ENCODE data around the gene VMO1.

VMO1 gene

GRCh38 chr17:4788159-4788806 is 2.1 kb upstream of the VMO1 start:
- in situ Hi-C loops (cut with HindIII; ENCODE audit: low pct_ligation_motif_present, low sequenced_read_pairs): no loop called here

GRCh38 chr17:4786516-4786915 is 352 bp upstream of the VMO1 start:
- H3K4me3 ChIP-seq (ENCODE audit: low read depth, low read length): no peak overlapping the region
- peaks cover 6% of the 10 kb centered on the region for H3K27me3 ChIP-seq (replicated peaks)
- no peaks in the 10 kb centered on the region for H3K36me3 ChIP-seq (replicated peaks)
- no peak overlapping the region for H3K27ac ChIP-seq
- in situ Hi-C loops (cut with HindIII; ENCODE audit: low pct_ligation_motif_present, low sequenced_read_pairs): no loop called here
- TF ChIP-seq, protein P1, sequence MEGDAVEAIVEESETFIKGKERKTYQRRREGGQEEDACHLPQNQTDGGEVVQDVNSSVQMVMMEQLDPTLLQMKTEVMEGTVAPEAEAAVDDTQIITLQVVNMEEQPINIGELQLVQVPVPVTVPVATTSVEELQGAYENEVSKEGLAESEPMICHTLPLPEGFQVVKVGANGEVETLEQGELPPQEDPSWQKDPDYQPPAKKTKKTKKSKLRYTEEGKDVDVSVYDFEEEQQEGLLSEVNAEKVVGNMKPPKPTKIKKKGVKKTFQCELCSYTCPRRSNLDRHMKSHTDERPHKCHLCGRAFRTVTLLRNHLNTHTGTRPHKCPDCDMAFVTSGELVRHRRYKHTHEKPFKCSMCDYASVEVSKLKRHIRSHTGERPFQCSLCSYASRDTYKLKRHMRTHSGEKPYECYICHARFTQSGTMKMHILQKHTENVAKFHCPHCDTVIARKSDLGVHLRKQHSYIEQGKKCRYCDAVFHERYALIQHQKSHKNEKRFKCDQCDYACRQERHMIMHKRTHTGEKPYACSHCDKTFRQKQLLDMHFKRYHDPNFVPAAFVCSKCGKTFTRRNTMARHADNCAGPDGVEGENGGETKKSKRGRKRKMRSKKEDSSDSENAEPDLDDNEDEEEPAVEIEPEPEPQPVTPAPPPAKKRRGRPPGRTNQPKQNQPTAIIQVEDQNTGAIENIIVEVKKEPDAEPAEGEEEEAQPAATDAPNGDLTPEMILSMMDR (IDR thresholded peaks at IDR 0.05; ENCODE audit: low read depth, low read length, missing control alignments): no peak
- no peak for DNase-seq

More at GRCh38 chr17:4788159-4788806, 2.1 kb upstream of the VMO1 start:
- TF ChIP-seq, protein P1 (IDR thresholded peaks at IDR 0.05; ENCODE audit: low read depth, low read length, missing control alignments): no peak
- H3K36me3 ChIP-seq (replicated peaks): no peaks in the 10 kb centered on the region
- H3K27me3 ChIP-seq (replicated peaks): peaks cover 4% of the 10 kb centered on the region
- H3K4me3 ChIP-seq (ENCODE audit: low read depth, low read length): no peak overlapping the region
- H3K27ac ChIP-seq: no peak overlapping the region
- no peak for DNase-seq

GRCh38 chr17:4785311-4786105 is 656 bp downstream of the VMO1 start:
- in situ Hi-C loops (cut with HindIII; ENCODE audit: low pct_ligation_motif_present, low sequenced_read_pairs): no loop called here
- no peak overlapping the region for H3K27ac ChIP-seq
- H3K36me3 ChIP-seq (replicated peaks): no peaks in the 10 kb centered on the region
- peak overlapping the region; percentile 3 for H3K4me3 ChIP-seq (ENCODE audit: low read depth, low read length)
- TF ChIP-seq, protein P1 (IDR thresholded peaks at IDR 0.05; ENCODE audit: low read depth, low read length, missing control alignments): no peak
- DNase-seq: no peak
- peaks cover 6% of the 10 kb centered on the region for H3K27me3 ChIP-seq (replicated peaks)

DNA sequence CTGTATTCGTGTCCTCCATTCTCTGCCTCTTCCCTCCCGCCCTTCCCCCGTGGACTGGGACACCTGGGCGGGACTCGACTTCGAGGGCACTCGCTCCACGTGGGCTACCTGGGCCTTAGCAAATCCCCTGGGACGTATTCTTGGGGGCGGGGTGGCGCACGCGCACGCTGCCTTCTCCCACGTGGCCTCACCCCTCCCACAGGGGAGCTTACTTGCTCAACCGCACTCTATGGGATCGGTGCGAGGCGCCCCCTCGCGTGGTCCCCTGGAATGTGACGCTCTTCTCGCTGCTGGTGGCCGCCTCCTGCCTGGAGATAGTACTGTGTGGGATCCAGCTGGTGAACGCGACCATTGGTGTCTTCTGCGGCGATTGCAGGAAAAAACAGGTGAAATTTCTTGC is 3.5 kb downstream of the VMO1 start:
- no peak for DNase-seq
- TF ChIP-seq, protein P1 (IDR thresholded peaks at IDR 0.05; ENCODE audit: low read depth, low read length, missing control alignments): no peak
- H3K27ac ChIP-seq: no peak overlapping the region
- H3K27me3 ChIP-seq (replicated peaks): peaks cover 6% of the 10 kb centered on the region
- no peaks in the 10 kb centered on the region for H3K36me3 ChIP-seq (replicated peaks)
- no peak overlapping the region for H3K4me3 ChIP-seq (ENCODE audit: low read depth, low read length)
- in situ Hi-C loops (cut with HindIII; ENCODE audit: low pct_ligation_motif_present, low sequenced_read_pairs): no loop called here

GRCh38 chr17:4780325-4780955 is 5.7 kb downstream of the VMO1 start:
- DNase-seq: no peak
- H3K27me3 ChIP-seq (replicated peaks): peaks cover 4% of the 10 kb centered on the region

More at GRCh38 chr17:4780325-4780955, 5.7 kb downstream of the VMO1 start:
- H3K36me3 ChIP-seq (replicated peaks): no peaks in the 10 kb centered on the region
- TF ChIP-seq, protein P1 (IDR thresholded peaks at IDR 0.05; ENCODE audit: low read depth, low read length, missing control alignments): no peak
- H3K4me3 ChIP-seq (ENCODE audit: low read depth, low read length): no peak overlapping the region
- no peak overlapping the region for H3K27ac ChIP-seq
- in situ Hi-C loops (cut with HindIII; ENCODE audit: low pct_ligation_motif_present, low sequenced_read_pairs): no loop called here

All from brain microvascular endothelial cell (primary cell).